Measurements from ENCODE around the gene ECT2L.

- TF ChIP-seq POLR2A (IDR thresholded peaks at IDR 0.05; ENCODE audit: low read length) (no peak), RAD21 (conservative IDR thresholded peaks at IDR 0.05 in 1 of 2, IDR thresholded peaks at IDR 0.05 in 1 of 2) (no peak), SMC3 (IDR thresholded peaks at IDR 0.05) (no peak), HOXA7 (CRISPR knock-in tag; IDR thresholded peaks at IDR 0.05) (no peak), CBX2 (IDR thresholded peaks at IDR 0.05; ENCODE audit: borderline replicate concordance, low read depth) (no peak), EP300 (IDR thresholded peaks at IDR 0.05) (no peak), MAFK (IDR thresholded peaks at IDR 0.05; ENCODE audit: partially characterized antibody) (no peak), CHD2 (IDR thresholded peaks at IDR 0.05; ENCODE audit: low read length, partially characterized antibody) (no peak), RNF2 (IDR thresholded peaks at IDR 0.05; ENCODE audit: borderline replicate concordance, low read depth) (no peak)
- TF ChIP-seq, protein P1, sequence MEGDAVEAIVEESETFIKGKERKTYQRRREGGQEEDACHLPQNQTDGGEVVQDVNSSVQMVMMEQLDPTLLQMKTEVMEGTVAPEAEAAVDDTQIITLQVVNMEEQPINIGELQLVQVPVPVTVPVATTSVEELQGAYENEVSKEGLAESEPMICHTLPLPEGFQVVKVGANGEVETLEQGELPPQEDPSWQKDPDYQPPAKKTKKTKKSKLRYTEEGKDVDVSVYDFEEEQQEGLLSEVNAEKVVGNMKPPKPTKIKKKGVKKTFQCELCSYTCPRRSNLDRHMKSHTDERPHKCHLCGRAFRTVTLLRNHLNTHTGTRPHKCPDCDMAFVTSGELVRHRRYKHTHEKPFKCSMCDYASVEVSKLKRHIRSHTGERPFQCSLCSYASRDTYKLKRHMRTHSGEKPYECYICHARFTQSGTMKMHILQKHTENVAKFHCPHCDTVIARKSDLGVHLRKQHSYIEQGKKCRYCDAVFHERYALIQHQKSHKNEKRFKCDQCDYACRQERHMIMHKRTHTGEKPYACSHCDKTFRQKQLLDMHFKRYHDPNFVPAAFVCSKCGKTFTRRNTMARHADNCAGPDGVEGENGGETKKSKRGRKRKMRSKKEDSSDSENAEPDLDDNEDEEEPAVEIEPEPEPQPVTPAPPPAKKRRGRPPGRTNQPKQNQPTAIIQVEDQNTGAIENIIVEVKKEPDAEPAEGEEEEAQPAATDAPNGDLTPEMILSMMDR (IDR thresholded peaks at IDR 0.05), result no peak
Observed at GRCh38 chr6:138806889-138807288, 11.0 kb downstream of the ECT2L start.

Data from A549 (cell line).